CD8-positive, alpha-beta memory T cell (primary cell): Measurements from ENCODE around the gene PITRM1. TPM values are rescaled to one million over a fixed set of nuclear protein-coding genes. Genes with fewer than 3 reads are reported as not detected.
"Not testable (repeated sequence)": the region's sequence is repeated elsewhere in the genome, so short reads cannot be mapped to it uniquely, and the experiment has no call there.

Experiments used
- CTCF ChIA-PET: fragments of 350-600 bp; sonication (Branson Sonifier 250); formaldehyde crosslinking; loops from one replicate; lab custom pipeline; 2021; ENCODE audit warnings: antibody characterized with exemption; lab: Charles Lee
- POLR2A ChIA-PET: fragments of 350-600 bp; sonication (Branson Sonifier 250); formaldehyde crosslinking; loops from one replicate; lab custom pipeline; 2021; ENCODE audit warnings: antibody characterized with exemption; lab: Charles Lee
- DNase-seq, 5 donors: peaks; one replicate each; pipeline versions ENCODE4 v3.0.0 to v3.0.0-alpha.2; 2020 to 2022; ENCODE audit warnings: mixed read lengths in 1 of 5
- H3K27ac ChIP-seq: one replicate; pipeline ENCODE4 v1.7.0; 2013; ENCODE audit warnings: low read depth, mild to moderate bottlenecking, low read length, moderate library complexity
- H3K27me3 ChIP-seq: 2 replicates; pipeline ENCODE4 v1.7.0; 2013; ENCODE audit warnings: low read length, mild to moderate bottlenecking; ENCODE audit not compliant: insufficient read depth, poor library complexity, severe bottlenecking
- H3K36me3 ChIP-seq: 2 replicates; pipeline ENCODE4 v1.7.0; 2013; ENCODE audit warnings: mild to moderate bottlenecking, low read length, moderate library complexity; ENCODE audit not compliant: insufficient read depth
- H3K4me1 ChIP-seq: 2 replicates; pipeline ENCODE4 v1.7.0; 2013; ENCODE audit warnings: mild to moderate bottlenecking, low read length, moderate library complexity; ENCODE audit not compliant: insufficient read depth
- H3K4me3 ChIP-seq: 2 replicates; pipeline ENCODE4 v1.7.0; 2013; ENCODE audit warnings: mild to moderate bottlenecking, low read length
- H3K9me3 ChIP-seq: 2 replicates; pipeline ENCODE4 v1.7.0; 2013; ENCODE audit warnings: mild to moderate bottlenecking, low read length
- H3K27ac Mint-ChIP-seq, 8 donors: one replicate each; pipeline ENCODE4 v1.8.0; 2020 to 2021; ENCODE audit warnings: mixed read lengths in 8 of 8, mild to moderate bottlenecking in 6 of 8, inconsistent platforms in 3 of 8, moderate library complexity in 3 of 8
- H3K27me3 Mint-ChIP-seq, 2 donors: one replicate each; pipeline ENCODE4 v1.8.0; 2020 to 2021; ENCODE audit warnings: mixed read lengths in 2 of 2, mild to moderate bottlenecking in 1 of 2, moderate library complexity in 1 of 2
- H3K36me3 Mint-ChIP-seq, 3 donors: one replicate each; pipeline ENCODE4 v1.8.0; 2020 to 2021; ENCODE audit warnings: mixed read lengths in 3 of 3, inconsistent platforms in 1 of 3, mild to moderate bottlenecking in 1 of 3
- H3K4me1 Mint-ChIP-seq, 3 donors: one replicate each; pipeline ENCODE4 v1.8.0; 2020 to 2021; ENCODE audit warnings: mixed read lengths in 3 of 3, inconsistent platforms in 1 of 3, mild to moderate bottlenecking in 1 of 3
- H3K4me3 Mint-ChIP-seq, 7 donors: one replicate each; pipeline ENCODE4 v1.8.0; 2020 to 2021; ENCODE audit warnings: mixed read lengths in 7 of 7, mild to moderate bottlenecking in 6 of 7, moderate library complexity in 4 of 7, inconsistent platforms in 2 of 7
- H3K9me3 Mint-ChIP-seq, 5 donors: one replicate each; pipeline ENCODE4 v1.8.0; 2020 to 2022; ENCODE audit warnings: mixed read lengths in 5 of 5, mild to moderate bottlenecking in 3 of 5, moderate library complexity in 2 of 5, inconsistent platforms in 1 of 5
- polyA plus RNA-seq: library from polyadenylated mRNA; unstranded; fragments of 300-500 nt; fragmentation: Illumina TruSeq; gene quantifications from one replicate; pipeline ENCODE4 v1.2.3, GENCODE V29; 2021
- total RNA-seq, 2 experiments: library from RNA; stranded (reverse); gene quantifications; one replicate each; pipeline ENCODE4 v1.2.3, GENCODE V29; 2021

The PITRM1 gene
- total and polyA plus RNA-seq, 3 experiments from 2014 or later = 49.1 to 132 (median 132) TPM

DNA sequence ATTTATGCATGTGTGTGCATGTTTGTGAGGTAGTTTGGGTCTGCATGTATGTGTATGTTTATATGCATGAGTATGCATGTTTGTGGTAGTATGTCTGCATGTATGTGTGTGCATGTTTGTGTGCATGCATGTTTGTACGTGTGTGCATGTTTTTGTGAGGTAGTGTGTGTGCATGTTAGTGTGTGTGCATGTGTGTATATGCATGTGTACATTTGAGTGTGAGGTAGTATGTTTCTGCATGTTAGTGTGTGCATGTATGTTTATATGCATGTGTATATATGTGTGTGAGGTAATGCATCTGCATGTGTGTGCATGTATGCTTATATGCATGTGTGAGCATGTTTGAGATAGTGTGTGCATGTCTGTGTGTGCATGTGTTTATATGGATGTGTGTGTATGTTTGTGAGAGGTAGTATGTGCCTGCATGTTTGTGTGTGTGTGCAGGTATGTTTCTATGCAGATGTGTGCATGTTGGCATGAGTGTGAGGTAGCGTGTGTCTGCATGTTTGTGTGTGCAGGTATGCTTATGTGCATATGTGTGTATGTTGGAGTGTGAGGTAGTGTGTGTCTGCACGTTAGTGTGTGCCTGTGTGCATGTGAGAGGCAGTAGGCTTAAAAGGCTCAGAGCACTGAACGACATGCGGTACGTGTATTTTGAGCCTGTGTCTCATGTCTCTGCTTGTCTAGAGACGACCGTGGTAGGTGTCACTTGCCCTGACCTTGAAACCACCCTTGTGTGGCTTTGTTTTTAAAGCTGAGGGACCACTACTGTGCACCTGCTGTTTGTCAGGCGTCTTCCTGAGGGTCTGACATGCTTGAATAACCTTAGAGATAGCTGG lies 61.6 kb downstream of the PITRM1 start:
- Histone ChIP-seq H3K4me3 (no peak overlapping the region), H3K36me3 (peaks cover 46% of the 10 kb centered on the region), H3K27me3 (no peaks in the 10 kb centered on the region), H3K9me3 (no peaks in the 10 kb centered on the region), H3K4me1 (no peaks in the 10 kb centered on the region), H3K27ac (no peak overlapping the region)
- peak in 1 of 5 donors; percentile 21 for DNase-seq
- peaks cover 11 to 85% (median 15%) of the 10 kb centered on the region in 3 donors for H3K36me3 Mint-ChIP-seq
- H3K9me3 Mint-ChIP-seq = no peaks in the 10 kb centered on the region
- CTCF ChIA-PET = no interaction called here
- peak overlapping the region in 2 of 8 donors; percentile 1 to 23 for H3K27ac Mint-ChIP-seq
- POLR2A ChIA-PET = no interaction called here
- H3K4me1 Mint-ChIP-seq = no peaks in the 10 kb centered on the region
- no peak overlapping the region for H3K4me3 Mint-ChIP-seq
- no peaks in the 10 kb centered on the region for H3K27me3 Mint-ChIP-seq

DNA sequence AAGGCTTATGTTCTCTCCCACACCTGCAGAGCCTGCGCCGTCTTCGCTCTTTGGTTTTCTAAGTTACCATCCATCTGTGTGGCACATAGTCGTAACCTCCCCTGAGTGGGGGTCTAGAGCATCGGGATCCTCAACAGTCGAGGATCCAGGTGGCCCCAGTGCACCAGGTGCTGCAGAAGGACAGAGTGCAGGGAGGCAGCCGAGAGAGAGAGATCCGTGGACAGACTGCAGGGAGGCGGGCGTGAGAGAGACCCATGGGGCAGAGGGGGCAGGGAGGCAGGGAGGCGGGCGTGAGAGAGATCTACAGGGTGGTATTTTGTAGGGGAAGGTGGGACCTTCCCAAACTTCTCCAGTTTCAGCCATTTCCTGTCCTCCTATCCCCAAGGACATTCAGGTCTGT lies 62.9 kb downstream of the PITRM1 start:
- H3K4me1 ChIP-seq = no peaks in the 10 kb centered on the region
- peaks cover 45% of the 10 kb centered on the region for H3K36me3 ChIP-seq
- peaks cover 10 to 85% (median 11%) of the 10 kb centered on the region in 3 donors for H3K36me3 Mint-ChIP-seq
- H3K27ac ChIP-seq = no peak overlapping the region
- H3K9me3 ChIP-seq = no peaks in the 10 kb centered on the region
- H3K9me3 Mint-ChIP-seq = no peaks in the 10 kb centered on the region
- H3K4me3 Mint-ChIP-seq = no peak overlapping the region
- ChIA-PET CTCF (no interaction called here), POLR2A (no interaction called here)
- no peaks in the 10 kb centered on the region for H3K27me3 ChIP-seq
- peak overlapping the region in 1 of 8 donors; percentile 27 for H3K27ac Mint-ChIP-seq
- DNase-seq = no peak
- H3K4me3 ChIP-seq = no peak overlapping the region
- H3K27me3 Mint-ChIP-seq = no peaks in the 10 kb centered on the region
- no peaks in the 10 kb centered on the region for H3K4me1 Mint-ChIP-seq

DNA sequence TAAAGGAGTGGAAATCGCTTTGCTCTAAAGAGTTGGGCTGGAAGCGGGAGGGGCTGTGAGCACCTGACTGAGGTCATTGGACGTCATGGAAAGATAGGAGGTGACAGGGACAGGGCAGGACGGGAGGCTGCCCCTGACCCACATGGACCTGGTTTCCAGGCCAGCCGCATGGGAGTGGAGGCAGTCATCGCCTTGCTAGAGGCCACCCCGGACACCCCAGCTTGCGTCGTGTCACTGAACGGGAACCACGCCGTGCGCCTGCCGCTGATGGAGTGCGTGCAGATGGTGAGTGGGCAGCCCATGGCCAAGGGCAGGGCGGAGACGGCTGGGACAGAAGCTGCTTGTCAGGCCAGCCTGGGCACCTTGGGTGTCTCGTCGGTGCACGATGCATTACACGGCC lies 63.4 kb downstream of the PITRM1 start:
- Histone ChIP-seq H3K4me3 (no peak overlapping the region), H3K9me3 (no peaks in the 10 kb centered on the region), H3K27me3 (no peaks in the 10 kb centered on the region), H3K36me3 (peaks cover 45% of the 10 kb centered on the region), H3K4me1 (no peaks in the 10 kb centered on the region), H3K27ac (no peak overlapping the region)
- no peaks in the 10 kb centered on the region for H3K9me3 Mint-ChIP-seq
- no peak for DNase-seq
- POLR2A ChIA-PET = no interaction called here
- H3K36me3 Mint-ChIP-seq = peaks cover 11 to 85% (median 15%) of the 10 kb centered on the region in 3 donors
- no peaks in the 10 kb centered on the region for H3K4me1 Mint-ChIP-seq
- H3K4me3 Mint-ChIP-seq = no peak overlapping the region
- no peak overlapping the region for H3K27ac Mint-ChIP-seq
- CTCF ChIA-PET = no interaction called here
- no peaks in the 10 kb centered on the region for H3K27me3 Mint-ChIP-seq

DNA sequence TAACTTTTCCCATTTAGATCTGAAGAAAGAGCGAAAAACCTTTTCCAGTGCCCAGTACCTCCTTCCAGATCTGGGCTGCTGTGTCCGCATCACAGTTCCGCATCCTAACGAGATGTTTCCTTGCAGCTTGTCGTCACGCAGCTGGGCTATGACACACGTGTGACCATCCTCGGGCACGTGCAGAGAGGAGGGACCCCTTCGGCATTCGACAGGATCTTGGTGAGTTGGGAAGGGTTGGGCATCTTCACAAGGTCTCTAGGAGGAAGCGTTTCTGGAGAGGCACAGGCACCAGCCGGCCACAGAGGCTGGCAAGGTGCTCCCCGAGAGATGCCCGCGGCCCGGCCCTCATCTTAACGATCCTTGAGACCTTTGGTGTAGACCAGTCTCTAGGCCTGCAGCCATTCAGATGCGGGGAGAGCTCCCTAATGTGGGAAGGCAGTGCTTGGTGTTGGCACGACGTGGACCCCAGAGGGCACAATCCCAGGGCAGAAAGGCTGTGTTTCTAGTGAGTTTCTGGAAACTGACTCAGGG lies 63.9 kb downstream of the PITRM1 start:
- H3K4me3 Mint-ChIP-seq = no peak overlapping the region
- H3K36me3 Mint-ChIP-seq = peaks cover 11 to 85% (median 18%) of the 10 kb centered on the region in 3 donors
- Histone ChIP-seq H3K4me3 (no peak overlapping the region), H3K4me1 (no peaks in the 10 kb centered on the region), H3K36me3 (peaks cover 44% of the 10 kb centered on the region), H3K27me3 (no peaks in the 10 kb centered on the region), H3K9me3 (no peaks in the 10 kb centered on the region), H3K27ac (no peak overlapping the region)
- ChIA-PET CTCF (no interaction called here), POLR2A (no interaction called here)
- no peak for DNase-seq
- H3K9me3 Mint-ChIP-seq = no peaks in the 10 kb centered on the region
- no peaks in the 10 kb centered on the region for H3K27me3 Mint-ChIP-seq
- no peaks in the 10 kb centered on the region for H3K4me1 Mint-ChIP-seq
- H3K27ac Mint-ChIP-seq = peak overlapping the region in 1 of 8 donors; percentile 83

DNA sequence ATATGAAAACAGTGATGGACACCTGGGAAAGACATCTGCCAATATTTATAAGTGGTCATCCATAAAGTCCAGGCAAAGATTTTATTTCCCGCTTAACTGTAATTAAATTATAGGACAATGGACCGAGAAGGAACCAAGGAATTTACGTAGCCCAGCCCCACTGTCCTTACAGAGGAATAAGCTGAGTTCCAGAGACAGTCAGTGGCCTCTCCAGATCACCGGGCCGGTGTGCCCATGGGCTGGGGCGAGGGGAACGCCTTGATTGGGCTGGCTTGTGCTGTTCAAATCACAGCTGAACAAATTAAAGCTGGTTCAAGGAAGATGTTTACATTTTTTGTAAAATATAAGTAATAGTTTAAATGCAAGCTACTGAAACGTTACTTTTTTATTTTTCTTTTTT lies 64.5 kb downstream of the PITRM1 start:
- Mint-ChIP-seq H3K36me3 (peaks cover 13 to 85% (median 20%) of the 10 kb centered on the region in 3 donors), H3K4me3 (no peak overlapping the region)
- CTCF ChIA-PET = no interaction called here

DNA sequence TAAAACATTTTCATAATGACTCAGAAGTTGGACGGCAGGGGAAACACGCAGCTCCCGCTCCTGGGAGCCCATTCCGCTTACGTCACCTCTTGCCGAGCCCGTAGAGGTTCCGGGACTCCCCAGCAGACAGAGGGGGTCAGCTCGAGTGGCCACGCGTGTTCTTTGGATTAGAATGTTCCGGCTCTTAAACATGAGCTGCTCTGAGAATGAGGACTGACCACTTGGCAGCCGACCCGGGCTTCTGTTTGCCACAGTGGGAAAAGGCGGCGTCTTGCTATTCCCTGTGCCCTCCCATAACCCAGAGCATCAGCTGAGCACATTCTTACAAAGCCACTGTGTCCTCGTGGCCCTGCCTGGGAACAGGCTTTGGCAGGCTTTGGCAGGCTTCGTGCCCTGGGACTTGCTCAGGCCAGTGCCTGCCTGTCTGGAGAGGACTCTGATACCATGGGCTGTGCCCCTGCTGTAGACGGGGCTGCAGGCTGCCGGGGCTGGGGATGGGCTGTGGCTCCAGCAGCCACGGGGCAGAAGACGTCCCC lies 65.1 kb downstream of the PITRM1 start:
- ChIA-PET POLR2A (no interaction called here), CTCF (no interaction called here)
- no peak for DNase-seq
- Histone ChIP-seq H3K36me3 (peaks cover 42% of the 10 kb centered on the region), H3K27ac (no peak overlapping the region), H3K4me3 (no peak overlapping the region), H3K27me3 (no peaks in the 10 kb centered on the region), H3K9me3 (no peaks in the 10 kb centered on the region), H3K4me1 (no peaks in the 10 kb centered on the region)
- H3K4me1 Mint-ChIP-seq = no peaks in the 10 kb centered on the region
- no peaks in the 10 kb centered on the region for H3K27me3 Mint-ChIP-seq
- no peak overlapping the region for H3K27ac Mint-ChIP-seq
- no peaks in the 10 kb centered on the region for H3K9me3 Mint-ChIP-seq
- H3K36me3 Mint-ChIP-seq = peaks cover 16 to 85% (median 23%) of the 10 kb centered on the region in 3 donors
- no peak overlapping the region for H3K4me3 Mint-ChIP-seq

More for the DNA sequence above, 64.5 kb downstream of the PITRM1 start:
- no peak overlapping the region for H3K4me3 ChIP-seq
- POLR2A ChIA-PET = no interaction called here
- Mint-ChIP-seq H3K9me3 (no peaks in the 10 kb centered on the region), H3K27me3 (no peaks in the 10 kb centered on the region), H3K4me1 (no peaks in the 10 kb centered on the region), H3K27ac (no peak overlapping the region)
- H3K27me3 ChIP-seq = no peaks in the 10 kb centered on the region
- H3K4me1 ChIP-seq = no peaks in the 10 kb centered on the region
- peaks cover 38% of the 10 kb centered on the region for H3K36me3 ChIP-seq
- DNase-seq = no peak
- no peak overlapping the region for H3K27ac ChIP-seq
- H3K9me3 ChIP-seq = no peaks in the 10 kb centered on the region

DNA sequence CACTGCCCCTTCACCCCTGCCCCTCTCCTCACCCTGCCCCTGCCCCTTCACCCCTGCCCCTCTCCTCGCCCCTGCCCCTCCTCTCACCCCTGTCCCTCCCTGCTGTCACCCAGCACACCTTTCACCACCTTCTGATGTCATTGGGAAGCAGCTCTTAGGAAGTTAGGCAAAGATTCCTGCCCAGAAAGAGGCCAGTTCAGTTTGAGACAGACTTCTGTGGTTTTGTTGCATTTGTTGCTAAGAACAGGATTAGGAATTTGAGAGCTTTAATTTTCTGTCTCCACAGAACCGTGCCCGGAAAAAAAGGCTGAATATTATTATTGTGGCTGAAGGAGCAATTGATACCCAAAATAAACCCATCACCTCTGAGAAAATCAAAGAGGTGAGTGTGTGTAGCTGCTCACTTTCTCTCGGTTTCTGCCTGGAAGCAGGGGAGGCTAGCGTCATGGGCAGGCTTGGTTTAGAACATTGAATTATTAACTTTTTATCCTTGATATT lies 65.6 kb downstream of the PITRM1 start:
- H3K4me1 Mint-ChIP-seq = no peaks in the 10 kb centered on the region
- CTCF ChIA-PET = no interaction called here

DNA sequence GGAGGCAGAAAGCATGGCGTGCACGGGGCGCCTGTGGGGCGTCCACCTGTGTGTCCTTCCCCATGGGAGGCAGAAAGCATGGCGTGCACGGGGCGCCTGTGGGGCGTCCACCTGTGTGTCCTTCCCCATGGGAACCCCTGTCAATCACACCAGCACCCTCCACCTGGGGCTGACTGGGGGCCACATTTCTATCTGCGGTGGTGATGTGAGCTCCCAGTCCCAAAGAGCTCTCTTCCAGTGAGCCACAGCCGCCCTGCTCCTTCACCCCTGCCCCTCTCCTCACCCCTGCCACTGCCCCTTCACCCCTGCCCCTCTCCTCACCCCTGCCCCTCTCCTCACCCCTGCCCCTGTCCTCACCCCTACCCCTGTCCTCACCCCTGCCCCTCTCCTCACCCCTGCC lies 66.3 kb downstream of the PITRM1 start:
- H3K4me1 ChIP-seq, H3K4me3 ChIP-seq, H3K27ac ChIP-seq, POLR2A ChIA-PET, H3K9me3 ChIP-seq, H3K27me3 ChIP-seq, H3K9me3 Mint-ChIP-seq, H3K4me1 Mint-ChIP-seq, CTCF ChIA-PET, H3K27ac Mint-ChIP-seq, H3K27me3 Mint-ChIP-seq, H3K4me3 Mint-ChIP-seq, DNase-seq: not testable (repeated sequence)
- peaks cover 16 to 81% (median 25%) of the 10 kb centered on the region in 3 donors for H3K36me3 Mint-ChIP-seq
- H3K36me3 ChIP-seq = peaks cover 38% of the 10 kb centered on the region

More for the DNA sequence above, 65.6 kb downstream of the PITRM1 start:
- H3K4me1 ChIP-seq = no peaks in the 10 kb centered on the region
- no peak overlapping the region for H3K4me3 ChIP-seq
- Mint-ChIP-seq H3K27ac (no peak overlapping the region), H3K27me3 (no peaks in the 10 kb centered on the region), H3K36me3 (peaks cover 16 to 83% (median 23%) of the 10 kb centered on the region in 3 donors), H3K4me3 (no peak overlapping the region), H3K9me3 (no peaks in the 10 kb centered on the region)
- H3K9me3 ChIP-seq = no peaks in the 10 kb centered on the region
- no peak for DNase-seq
- H3K27me3 ChIP-seq = no peaks in the 10 kb centered on the region
- peaks cover 42% of the 10 kb centered on the region for H3K36me3 ChIP-seq
- POLR2A ChIA-PET = no interaction called here
- H3K27ac ChIP-seq = no peak overlapping the region
